AG10803 (cell line): ENCODE measurements around the gene NOS1AP.

ENCODE experiments used
- DNase-seq: peaks from one replicate; pipeline ENCODE4 v3.0.0; 2010; ENCODE audit warnings: low read depth
- H3K4me3 ChIP-seq: 2 replicates; pipeline ENCODE4 v1.5.1; 2011; ENCODE audit warnings: mild to moderate bottlenecking, low read length, control low read depth
- TF ChIP-seq, protein P1 (sequence below): conservative IDR thresholded peaks from 2 replicates; pipeline ENCODE4 v1.5.1; 2011; ENCODE audit warnings: mild to moderate bottlenecking, low read length, control low read depth, inconsistent platforms

NOS1AP gene

DNA sequence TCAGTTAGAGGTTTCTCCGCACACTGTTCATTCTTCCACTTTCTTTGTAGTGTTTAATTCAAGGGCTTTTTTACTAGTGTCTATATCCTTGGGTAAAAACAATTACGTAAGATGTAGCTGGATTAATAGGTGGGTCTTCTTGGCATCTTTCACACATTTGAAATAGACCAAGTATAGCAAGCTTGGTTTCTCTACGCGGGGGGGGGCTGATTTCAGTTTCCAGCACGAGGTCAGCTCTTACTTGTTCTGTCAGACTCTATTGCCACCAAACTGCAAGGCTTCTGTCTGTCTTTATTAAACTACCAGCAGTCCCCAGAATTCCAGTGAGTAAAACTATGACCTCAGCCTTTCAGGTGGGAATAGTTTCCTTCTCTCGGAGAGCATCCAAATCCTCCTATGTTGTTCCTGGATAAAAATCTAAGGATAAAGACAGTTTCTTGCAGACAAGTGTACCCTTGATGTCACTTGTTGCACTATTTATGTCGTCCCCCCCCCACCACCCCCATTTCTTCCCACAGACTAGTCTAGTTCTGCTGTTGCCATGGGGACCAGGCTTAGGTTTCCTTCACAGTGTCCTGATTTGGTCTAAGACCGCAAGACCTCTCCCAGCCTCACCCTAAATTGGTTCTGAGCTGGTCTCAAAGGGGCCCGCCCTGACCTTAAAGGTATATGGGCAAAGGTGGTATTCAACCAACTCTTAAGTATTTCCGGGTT is 290.2 kb downstream of the NOS1AP start:
- DNase-seq, result no peak
- H3K4me3 ChIP-seq, result no peak overlapping the region
- TF ChIP-seq, protein P1, sequence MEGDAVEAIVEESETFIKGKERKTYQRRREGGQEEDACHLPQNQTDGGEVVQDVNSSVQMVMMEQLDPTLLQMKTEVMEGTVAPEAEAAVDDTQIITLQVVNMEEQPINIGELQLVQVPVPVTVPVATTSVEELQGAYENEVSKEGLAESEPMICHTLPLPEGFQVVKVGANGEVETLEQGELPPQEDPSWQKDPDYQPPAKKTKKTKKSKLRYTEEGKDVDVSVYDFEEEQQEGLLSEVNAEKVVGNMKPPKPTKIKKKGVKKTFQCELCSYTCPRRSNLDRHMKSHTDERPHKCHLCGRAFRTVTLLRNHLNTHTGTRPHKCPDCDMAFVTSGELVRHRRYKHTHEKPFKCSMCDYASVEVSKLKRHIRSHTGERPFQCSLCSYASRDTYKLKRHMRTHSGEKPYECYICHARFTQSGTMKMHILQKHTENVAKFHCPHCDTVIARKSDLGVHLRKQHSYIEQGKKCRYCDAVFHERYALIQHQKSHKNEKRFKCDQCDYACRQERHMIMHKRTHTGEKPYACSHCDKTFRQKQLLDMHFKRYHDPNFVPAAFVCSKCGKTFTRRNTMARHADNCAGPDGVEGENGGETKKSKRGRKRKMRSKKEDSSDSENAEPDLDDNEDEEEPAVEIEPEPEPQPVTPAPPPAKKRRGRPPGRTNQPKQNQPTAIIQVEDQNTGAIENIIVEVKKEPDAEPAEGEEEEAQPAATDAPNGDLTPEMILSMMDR, result no peak

DNA sequence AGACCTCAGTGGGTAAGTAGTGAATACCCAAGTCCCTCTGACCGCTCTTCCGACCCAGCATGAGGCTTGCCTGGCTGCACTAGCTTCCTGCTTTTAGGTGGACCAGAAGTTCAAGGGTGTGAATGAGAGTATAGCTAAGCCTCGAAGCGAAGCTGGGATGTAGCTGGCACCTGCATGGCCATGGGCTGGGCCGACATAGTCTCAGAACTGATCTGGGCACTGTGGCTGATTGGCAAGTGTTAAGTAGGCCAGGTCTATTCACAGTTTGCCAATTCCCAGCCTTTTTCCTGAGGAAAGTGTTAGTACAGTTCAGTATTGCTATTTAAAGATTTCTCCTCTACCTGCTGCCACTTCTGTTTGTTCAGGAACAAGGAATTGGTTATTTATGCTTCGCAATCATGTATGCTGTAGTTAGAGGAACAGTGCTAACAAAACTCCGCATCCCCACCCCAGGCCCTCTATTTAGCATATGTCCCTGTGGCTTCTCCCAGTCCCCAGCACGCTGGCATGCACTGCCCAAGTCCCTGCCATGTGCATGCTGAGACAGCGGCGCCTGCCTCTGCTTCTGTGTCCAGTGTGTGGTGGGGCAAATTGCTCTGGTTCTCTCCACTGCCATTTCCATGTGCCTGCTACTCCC is 290.9 kb downstream of the NOS1AP start:
- TF ChIP-seq, protein P1, result no peak
- no peak for DNase-seq
- no peak overlapping the region for H3K4me3 ChIP-seq

DNA sequence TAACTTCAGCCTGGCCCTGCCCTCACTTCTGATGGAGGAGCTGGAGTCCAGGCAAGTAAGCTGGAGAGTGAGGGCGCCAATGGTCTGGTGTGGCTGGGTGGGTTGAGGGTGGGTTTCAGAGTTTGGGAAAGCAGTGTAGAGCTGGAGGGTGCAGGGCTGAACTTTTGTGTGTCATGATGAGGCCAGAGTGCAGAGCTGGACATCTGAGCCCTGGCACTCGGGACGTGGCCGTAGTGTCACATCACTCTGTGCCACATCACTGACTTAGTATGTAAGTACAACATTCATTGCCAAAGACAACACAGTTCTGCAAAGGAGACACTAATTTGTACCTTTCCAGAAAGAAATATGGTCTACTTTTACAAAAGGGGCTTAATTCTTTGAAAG is 291.4 kb downstream of the NOS1AP start:
- TF ChIP-seq, protein P1, result no peak
- no peak overlapping the region for H3K4me3 ChIP-seq
- no peak for DNase-seq

DNA sequence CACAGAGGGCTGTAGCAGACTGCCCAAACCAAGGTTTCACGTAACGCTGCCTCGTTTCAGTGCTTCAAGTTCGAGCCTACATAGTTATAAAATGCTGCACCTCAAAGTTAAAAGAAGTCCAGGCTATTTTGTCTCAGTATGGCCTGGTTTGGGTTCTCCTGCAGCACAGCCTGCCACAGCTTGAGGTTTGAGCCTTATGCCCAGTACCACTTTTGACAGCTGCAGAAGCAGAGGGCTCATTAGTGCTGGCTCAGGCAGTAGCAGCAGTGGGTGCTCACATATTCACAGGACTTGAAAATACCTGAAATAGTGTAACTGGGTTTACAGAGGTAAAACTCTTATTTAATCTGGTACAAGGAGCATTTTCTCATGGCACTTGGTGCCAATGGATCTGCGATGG is 291.9 kb downstream of the NOS1AP start:
- no peak for DNase-seq
- TF ChIP-seq, protein P1, result no peak
- H3K4me3 ChIP-seq, result no peak overlapping the region

DNA sequence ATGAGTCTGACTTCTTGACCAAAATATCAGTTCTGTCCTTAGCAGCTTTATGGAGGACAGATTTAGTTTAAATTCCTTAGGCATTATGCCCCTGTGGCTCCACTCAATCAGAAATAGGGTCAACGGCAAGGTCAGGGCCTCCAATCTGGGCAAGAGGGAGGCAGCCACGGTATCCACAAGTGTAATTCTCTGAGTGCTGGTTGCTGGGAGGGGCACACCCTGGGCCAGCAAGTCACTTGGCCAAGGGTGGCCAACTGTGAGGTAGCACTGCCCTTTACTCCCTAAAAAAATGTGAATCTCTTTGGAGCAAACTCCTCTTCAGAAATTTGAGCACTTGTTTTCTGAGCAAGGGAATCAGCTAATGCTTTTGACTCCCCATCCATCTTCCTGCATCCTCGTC is 294.3 kb downstream of the NOS1AP start:
- no peak overlapping the region for H3K4me3 ChIP-seq
- DNase-seq, result no peak
- TF ChIP-seq, protein P1, result no peak

DNA sequence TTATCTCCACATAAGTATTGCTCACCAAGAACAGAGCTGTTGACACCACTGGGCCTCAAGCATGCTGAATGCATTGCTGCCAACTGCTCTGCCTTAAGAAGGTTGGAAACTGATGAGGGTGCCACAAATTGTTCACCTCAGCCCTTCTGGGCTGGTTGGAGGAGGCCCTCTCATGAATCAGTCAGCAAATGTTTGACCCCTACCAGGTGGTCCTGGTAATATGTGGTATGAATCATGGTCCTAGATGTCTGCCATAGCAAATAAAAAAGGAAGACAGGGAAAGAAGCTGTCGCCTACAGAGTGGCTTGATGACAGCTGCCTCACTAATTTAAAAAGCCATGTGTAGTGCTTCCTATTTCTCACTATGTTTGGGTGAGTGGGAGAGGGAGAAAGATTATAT is 295.0 kb downstream of the NOS1AP start:
- no peak overlapping the region for H3K4me3 ChIP-seq
- DNase-seq, result no peak
- TF ChIP-seq, protein P1, result no peak
